Endothelial cell of umbilical vein (primary cell): ENCODE results near the gene APBA3. TPM values are rescaled to one million over a fixed set of nuclear protein-coding genes. Genes with fewer than 3 reads are reported as not detected.

Experiments used
- BruUV-seq: library from RNA; stranded (reverse); fragments of 400-500 nt; replicated peaks from 2 replicates; lab custom pipeline; 2021; lab: Mats Ljungman, UMichigan
- CTCF ChIA-PET: fragments of 300-600, 350-600 bp; sonication (Branson Sonifier 250); formaldehyde crosslinking; loops from one replicate; lab custom pipeline; 2021; ENCODE audit warnings: antibody characterized with exemption, inconsistent platforms; lab: Charles Lee
- POLR2A ChIA-PET: fragments of 300-600, 350-600 bp; sonication (Branson Sonifier 250); formaldehyde crosslinking; loops from one replicate; lab custom pipeline; 2021; ENCODE audit warnings: antibody characterized with exemption, inconsistent platforms; lab: Charles Lee
- DNase-seq: peaks from one replicate; pipeline ENCODE4 v3.0.0-alpha.2; 2011; ENCODE audit warnings: low read depth, low spot score
- FAIRE-seq: peaks from 2 replicates; lab custom pipeline; 2011; peaks lifted over from hg19 to GRCh38; lab: Jason Lieb, UNC
- H2AFZ ChIP-seq: 2 replicates; pipeline ENCODE4 v1.6.0; 2012; ENCODE audit warnings: low read depth, low read length, control low read depth, inconsistent platforms
- H3K27ac ChIP-seq: 2 replicates; pipeline ENCODE4 v1.5.1; 2011; ENCODE audit warnings: low read depth, mild to moderate bottlenecking, control low read depth, low read length, moderate library complexity; ENCODE audit not compliant: insufficient read depth
- H3K27me3 ChIP-seq, 2 experiments: 2 replicates each; pipeline versions ENCODE4 v1.6.0 to v1.6.1; 2011; ENCODE audit warnings: low read length in 2 of 2, mixed read lengths in 1 of 2; ENCODE audit not compliant: control insufficient read depth in 2 of 2, insufficient read depth in 2 of 2
- H3K36me3 ChIP-seq, 2 experiments: 2 replicates in 1 of 2; 3 replicates in 1 of 2; pipeline ENCODE4 v1.5.1; 2011; ENCODE audit warnings: low read length in 2 of 2, mild to moderate bottlenecking in 1 of 2, moderate library complexity in 1 of 2; ENCODE audit not compliant: control insufficient read depth in 2 of 2, insufficient read depth in 2 of 2; ENCODE audit errors: extremely low read depth in 1 of 2
- H3K4me1 ChIP-seq: 3 replicates; pipeline ENCODE4 v1.5.1; 2011; ENCODE audit warnings: mild to moderate bottlenecking, low read length; ENCODE audit not compliant: control insufficient read depth, insufficient read depth; ENCODE audit errors: extremely low read depth
- H3K4me2 ChIP-seq: 2 replicates; pipeline ENCODE4 v1.6.1; 2011; ENCODE audit warnings: low read length, control low read depth, mixed read lengths; ENCODE audit not compliant: insufficient read depth
- H3K4me3 ChIP-seq, 3 experiments: fragments of 200-600 bp in 1 of 3; sonication (generic), shearing (Covaris generic) in 1 of 3; replicated peaks in 1 of 3; 2 replicates each; pipeline ENCODE4 v1.5.1; 2011 to 2016; ENCODE audit warnings: control low read depth in 3 of 3, low read length in 3 of 3, mild to moderate bottlenecking in 2 of 3, inconsistent platforms in 1 of 3, low read depth in 1 of 3, moderate library complexity in 1 of 3; ENCODE audit not compliant: insufficient read depth in 1 of 3
- H3K79me2 ChIP-seq: 2 replicates; pipeline ENCODE4 v1.6.0; 2012; ENCODE audit warnings: low read length, inconsistent platforms; ENCODE audit not compliant: control insufficient read depth, insufficient read depth
- H3K9ac ChIP-seq: replicated peaks from 2 replicates; pipeline ENCODE3; 2011; ENCODE audit warnings: low read length, control low read depth; ENCODE audit not compliant: insufficient read depth; ENCODE audit errors: extremely low read depth
- H3K9me1 ChIP-seq: replicated peaks from 3 replicates; pipeline ENCODE4 v1.6.0; 2011; ENCODE audit warnings: mild to moderate bottlenecking, low read length; ENCODE audit not compliant: control insufficient read depth, insufficient read depth; ENCODE audit errors: extremely low read depth
- H3K9me3 ChIP-seq: replicated peaks from 2 replicates; pipeline ENCODE4 v1.5.1; 2012; ENCODE audit warnings: low read length, inconsistent platforms; ENCODE audit not compliant: control insufficient read depth, insufficient read depth
- H4K20me1 ChIP-seq: replicated peaks from 2 replicates; pipeline ENCODE3; 2011; ENCODE audit warnings: mild to moderate bottlenecking, low read length; ENCODE audit not compliant: control insufficient read depth, insufficient read depth; ENCODE audit errors: extremely low read depth
- CTCF ChIP-seq, 2 donors: IDR thresholded peaks; 1 replicate in 1 of 2; 2 replicates in 1 of 2; pipeline ENCODE4 v1.5.1; 2011; ENCODE audit warnings: low read length in 2 of 2, mild to moderate bottlenecking in 2 of 2, moderate library complexity in 2 of 2, control low read depth in 1 of 2, inconsistent platforms in 1 of 2, low read depth in 1 of 2; ENCODE audit not compliant: insufficient read depth in 1 of 2; ENCODE audit errors: extremely low read depth in 1 of 2
- FOS ChIP-seq: IDR thresholded peaks from 2 replicates; pipeline ENCODE4 v1.6.1; 2011; ENCODE audit warnings: mild to moderate bottlenecking, low read length, moderate library complexity, borderline replicate concordance; ENCODE audit not compliant: insufficient read depth
- MAX ChIP-seq: IDR thresholded peaks from 2 replicates; pipeline ENCODE4 v1.6.1; 2011; ENCODE audit not compliant: insufficient read depth, insufficient read length
- dilution Hi-C: fragments of 300-500 bp; cut with MboI; formaldehyde crosslinking; loops from one replicate; pipeline ENCODE4 v1.15.0; 2019; ENCODE audit warnings: low sequenced_read_pairs; ENCODE audit not compliant: extremely low pct_ligation_motif_present
- intact Hi-C: fragments of 100-400 bp; cut with micrococcal nuclease; formaldehyde crosslinking; loops from one replicate; pipeline ENCODE4 v1.10.0; 2022
- polyA plus RNA-seq, 4 experiments: library from polyadenylated mRNA; depleted of rRNA in 3 of 4; stranded (reverse) in 3 of 4; unstranded in 1 of 4; fragments of >200 nt; gene quantifications; 2 replicates each; pipeline versions ENCODE4 v1.2.1 to v1.2.3, GENCODE V29; 2011 to 2012; ENCODE audit warnings: missing spikeins in 1 of 4
- total RNA-seq: library from RNA; stranded (reverse); gene quantifications from 2 replicates; pipeline ENCODE4 v1.2.3, GENCODE V29; 2021

The APBA3 gene
- total and polyA plus RNA-seq, 2 donors (not counting 3 experiments of a cell fraction or from before 2014, with no cell fraction given): 23.4 to 25.1 TPM

- H3K9ac ChIP-seq: no peak within 1 kb of the TSS
- peaks cover 8 to 9% of the 10 kb centered on the region in 2 experiments for H3K27me3 ChIP-seq
- FAIRE-seq (no peak), DNase-seq (no peak)
- H3K9me3 ChIP-seq: peaks cover 2% of the 10 kb centered on the region
- BruUV-seq: no TSS peak
- no peaks in the 10 kb centered on the region for H3K4me1 ChIP-seq
- no peaks in the 10 kb centered on the region for H3K79me2 ChIP-seq
- H4K20me1 ChIP-seq: no peaks in the 10 kb centered on the region
- H3K9me1 ChIP-seq: no peaks in the 10 kb centered on the region
- ChIA-PET POLR2A (no interaction called here), CTCF (no interaction called here)
- dilution Hi-C loops: no loop called here
- no peak within 1 kb of the TSS for H2AFZ ChIP-seq
- intact Hi-C loops: no loop called here
- H3K36me3 ChIP-seq: no peaks in the 10 kb centered on the region
- no peak within 1 kb of the TSS for H3K4me3 ChIP-seq
- H3K27ac ChIP-seq: no peak within 1 kb of the TSS
- TF ChIP-seq MAX: no peak
- no peak for TF ChIP-seq FOS
- no peak for TF ChIP-seq CTCF (IDR thresholded peaks at IDR 0.05; ENCODE audit: extremely low read depth in 1 of 2, insufficient read depth in 1 of 2, low read depth in 1 of 2, low read length in 2 of 2)
- H3K4me2 ChIP-seq: no peak within 1 kb of the TSS
These were observed 24.7 kb upstream of the APBA3 start, which contains the start of gene MATK for GRCh38 chr19:3785938-3786824. Gene MATK, minus strand, starts transcription at chr19:3786381. Its CDS starts 1,246 bp downstream, at chr19:3785135.
